K562 (cell line): Measurements from ENCODE around the gene DDIT3. TPM values are rescaled to one million over a fixed set of nuclear protein-coding genes. Genes with fewer than 3 reads are reported as not detected.

Source experiments
- ARHGAP35 ChIP-seq: fragments of 450-650 bp; IDR thresholded peaks from 2 replicates; pipeline ENCODE4 v1.6.1; 2018; ENCODE audit not compliant: partially characterized antibody
- BCOR ChIP-seq: fragments of 450-650 bp; IDR thresholded peaks from 2 replicates; pipeline ENCODE4 v1.6.1; 2016
- CBX1 ChIP-seq: sonication (generic); IDR thresholded peaks from 2 replicates; pipeline ENCODE4 v1.6.1; 2016; ENCODE audit warnings: antibody characterized with exemption, low read depth, mild to moderate bottlenecking
- CBX3 ChIP-seq, 2 experiments: IDR thresholded peaks; 1 replicate in 1 of 2; 2 replicates in 1 of 2; pipeline ENCODE4 v1.6.1; 2012; ENCODE audit warnings: inconsistent platforms in 2 of 2, low read length in 2 of 2, borderline replicate concordance in 1 of 2, control low read depth in 1 of 2
- CTCF ChIP-seq, 3 experiments: IDR thresholded peaks in 2 of 3; conservative IDR thresholded peaks in 1 of 3; 2 replicates each; pipeline ENCODE4 v1.5.1; 2011 to 2012; ENCODE audit warnings: low read length in 3 of 3, mild to moderate bottlenecking in 3 of 3, control low read depth in 2 of 3, improper control_type of control experiment in 1 of 3, inconsistent platforms in 1 of 3, low read depth in 1 of 3, mixed read lengths in 1 of 3, moderate library complexity in 1 of 3; ENCODE audit not compliant: insufficient read depth in 2 of 3
- DACH1 ChIP-seq: fragments of 450-650 bp; IDR thresholded peaks from 2 replicates; pipeline ENCODE4 v1.6.1; 2018; ENCODE audit not compliant: partially characterized antibody
- EP400 ChIP-seq: fragments of 450-650 bp; IDR thresholded peaks from 2 replicates; pipeline ENCODE4 v1.6.1; 2017; ENCODE audit warnings: antibody characterized with exemption, mild to moderate bottlenecking, moderate library complexity
- GABPB2 ChIP-seq: fragments of 250-450 bp; sonication (Bioruptor Pico); conservative IDR thresholded peaks from 2 replicates; pipeline ENCODE4 v1.5.1; 2021; ENCODE audit warnings: mild to moderate bottlenecking
- GATAD2B ChIP-seq: fragments of 450-650 bp; IDR thresholded peaks from 2 replicates; pipeline ENCODE4 v1.6.1; 2017; ENCODE audit warnings: mild to moderate bottlenecking, borderline replicate concordance
- HDAC1 ChIP-seq, 2 experiments: fragments of 450-650 bp; IDR thresholded peaks; 2 replicates each; pipeline ENCODE4 v1.6.1; 2016 to 2017; ENCODE audit warnings: inconsistent platforms in 1 of 2, mild to moderate bottlenecking in 1 of 2, moderate library complexity in 1 of 2
- HDAC2 ChIP-seq: fragments of 450-650 bp; IDR thresholded peaks from 2 replicates; pipeline ENCODE4 v1.6.1; 2016; ENCODE audit warnings: mild to moderate bottlenecking
- HMG20B ChIP-seq: fragments of 250-450 bp; sonication (Bioruptor Pico); IDR thresholded peaks from 2 replicates; pipeline ENCODE4 v1.5.0; 2021; ENCODE audit warnings: mild to moderate bottlenecking
- NR4A1 ChIP-seq, 2 experiments: fragments of 250-450 bp in 1 of 2; fragments of 450-650 bp in 1 of 2; sonication (Bioruptor Pico) in 1 of 2; IDR thresholded peaks; 2 replicates each; pipeline versions ENCODE4 v1.4.0 to v1.6.1; 2016 to 2020; ENCODE audit warnings: mild to moderate bottlenecking in 2 of 2, missing compliant biosample characterization in 1 of 2, missing genetic modification characterization in 1 of 2, moderate library complexity in 1 of 2
- PHF20 ChIP-seq: fragments of 450-650 bp; IDR thresholded peaks from 2 replicates; pipeline ENCODE4 v1.6.1; 2018; ENCODE audit not compliant: partially characterized antibody
- RBM25 ChIP-seq: fragments of 200-400 bp; formaldehyde crosslinking; IDR thresholded peaks from 2 replicates; pipeline ENCODE4 v1.6.1; 2018; ENCODE audit warnings: low read length, low read depth, moderate library complexity; ENCODE audit not compliant: severe bottlenecking
- SOX6 ChIP-seq: fragments of 450-650 bp; IDR thresholded peaks from 2 replicates; pipeline ENCODE4 v1.6.1; 2014; ENCODE audit warnings: mild to moderate bottlenecking
- ZBTB5 ChIP-seq: fragments of 450-650 bp; IDR thresholded peaks from 2 replicates; pipeline ENCODE4 v1.6.1; 2017; ENCODE audit warnings: antibody characterized with exemption
- ZNF398 ChIP-seq: fragments of 250-450 bp; sonication (Bioruptor Pico); IDR thresholded peaks from 2 replicates; pipeline ENCODE4 v1.8.0; 2021; ENCODE audit warnings: moderate library complexity, mild to moderate bottlenecking, inconsistent platforms
- ZNF445 ChIP-seq: fragments of 250-450 bp; sonication (Bioruptor Pico); IDR thresholded peaks from 2 replicates; pipeline ENCODE4 v1.4.0; 2020; ENCODE audit warnings: low read depth, mild to moderate bottlenecking, moderate library complexity
- polyA plus RNA-seq, 8 experiments: library from polyadenylated mRNA; depleted of rRNA in 4 of 8; stranded (reverse) in 5 of 8; unstranded in 3 of 8; fragments of >200 nt; fragmentation: Nextera tagmentation in 2 of 8; fragmentation: Illumina TruSeq in 1 of 8; extraction: Ambion mirVana in 2 of 8; extraction: Trizol in 1 of 8; gene quantifications; 2 replicates each; pipeline versions ENCODE4 v1.2.1 to v1.2.3, GENCODE V29; 2011 to 2014; ENCODE audit warnings: inconsistent platforms in 1 of 8, missing spikeins in 1 of 8
- total RNA-seq, 7 experiments: library from RNA; depleted of rRNA in 6 of 7; stranded (reverse); fragments of >200 nt in 6 of 7; fragmentation: Illumina TruSeq in 2 of 7; extraction: Trizol in 2 of 7; gene quantifications; 2 replicates each; pipeline versions ENCODE4 v1.2.1 to v1.2.3, GENCODE V29; 2011 to 2021; ENCODE audit warnings: low replicate concordance in 1 of 7

DDIT3 gene
- total and polyA plus RNA-seq, 9 of the 15 experiments (the other 6 are each of a cell fraction or from before 2014, with no cell fraction given): 59.1 to 272 (median 89.9) TPM

- no peak for TF ChIP-seq ZNF398 (CRISPR knock-in tag)
- TF ChIP-seq NR4A1 (CRISPR knock-in tag; IDR thresholded peaks at IDR 0.05): no peak
- TF ChIP-seq NR4A1 (tag; IDR thresholded peaks at IDR 0.05): no peak
- TF ChIP-seq HDAC2: peak; percentile 55; the same call in 1 of the 2 replicates
- TF ChIP-seq HDAC1 (IDR thresholded peaks at IDR 0.05): no peak
- peak in 1 of 2 experiments; percentile 66; a peak in 2 of 3 replicates for TF ChIP-seq CBX3 (IDR thresholded peaks at IDR 0.05; ENCODE audit: borderline replicate concordance in 1 of 2, low read length in 2 of 2)
- no peak for TF ChIP-seq EP400
- no peak for TF ChIP-seq CTCF (IDR thresholded peaks at IDR 0.05 in 2 of 3, conservative IDR thresholded peaks at IDR 0.05 in 1 of 3; ENCODE audit: insufficient read depth in 2 of 3, low read depth in 1 of 3, low read length in 3 of 3)
- no peak for TF ChIP-seq DACH1
- peak; percentile 96 for TF ChIP-seq BCOR
- TF ChIP-seq ARHGAP35: no peak
- TF ChIP-seq RBM25: peak; percentile 93
- no peak for TF ChIP-seq SOX6
- TF ChIP-seq ZBTB5: no peak
- TF ChIP-seq CBX1: no peak
- no peak for TF ChIP-seq GABPB2 (CRISPR knock-in tag)
- TF ChIP-seq GATAD2B: no peak
- no peak for TF ChIP-seq HMG20B (CRISPR knock-in tag)
- TF ChIP-seq ZNF445 (CRISPR knock-in tag): no peak
- TF ChIP-seq PHF20: no peak
Measured at GRCh38 chr12:57550641-57551549, 30.6 kb upstream of the DDIT3 start (continued).
